Muscle layer of colon (tissue), 2 donors: ENCODE data around the gene PTPRR.

ENCODE experiments used
- H3K27ac ChIP-seq: one replicate; pipeline ENCODE4 v1.7.0; 2013; ENCODE audit warnings: low read depth, mild to moderate bottlenecking, low read length, moderate library complexity
- H3K27me3 ChIP-seq, 2 donors: one replicate each; pipeline ENCODE4 v1.7.0; 2013; ENCODE audit warnings: low read length in 2 of 2, mild to moderate bottlenecking in 2 of 2; ENCODE audit not compliant: insufficient read depth in 2 of 2, control insufficient read depth in 1 of 2
- H3K36me3 ChIP-seq: one replicate; pipeline ENCODE4 v1.7.0; 2013; ENCODE audit warnings: mild to moderate bottlenecking, low read length; ENCODE audit not compliant: insufficient read depth
- H3K4me1 ChIP-seq: one replicate; pipeline ENCODE4 v1.7.0; 2013; ENCODE audit warnings: mild to moderate bottlenecking, low read length; ENCODE audit not compliant: insufficient read depth
- H3K4me3 ChIP-seq, 2 donors: one replicate each; pipeline ENCODE4 v1.7.0; 2013; ENCODE audit warnings: low read length in 2 of 2, low read depth in 1 of 2, mild to moderate bottlenecking in 1 of 2, moderate library complexity in 1 of 2
- H3K9ac ChIP-seq: one replicate; pipeline ENCODE4 v1.7.0; 2013; ENCODE audit warnings: low read length
- H3K9me3 ChIP-seq: one replicate; pipeline ENCODE4 v1.7.0; 2013; ENCODE audit warnings: mild to moderate bottlenecking, low read length
- donor health status: abdominal sarcoma.
- donor health status: Adenocarcinoma of cecum.

Gene PTPRR

DNA sequence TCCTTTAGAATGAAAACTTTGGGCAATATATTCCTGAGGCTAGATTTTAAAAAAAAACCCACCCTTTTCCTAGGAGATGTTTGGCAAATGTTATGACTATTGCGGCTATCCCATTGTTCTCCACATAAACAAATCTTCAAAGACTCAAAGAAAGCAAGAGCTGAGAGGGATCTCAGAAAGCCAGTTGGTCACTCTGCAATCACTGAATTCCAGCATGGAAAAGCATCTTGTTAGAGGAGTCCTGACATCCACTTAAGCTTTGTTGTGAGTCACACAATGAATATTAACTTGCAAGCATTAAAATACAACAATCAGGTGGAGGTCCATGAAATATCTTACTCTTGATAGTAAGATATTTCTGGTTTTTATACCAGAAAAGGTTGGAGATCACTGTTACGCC lies 272.3 kb downstream of the PTPRR start:
- Histone ChIP-seq H3K27me3 (no peaks in the 10 kb centered on the region), H3K4me3 (no peak overlapping the region), H3K9me3 (no peaks in the 10 kb centered on the region), H3K9ac (no peak overlapping the region), H3K4me1 (no peaks in the 10 kb centered on the region), H3K27ac (no peak overlapping the region), H3K36me3 (no peaks in the 10 kb centered on the region)

DNA sequence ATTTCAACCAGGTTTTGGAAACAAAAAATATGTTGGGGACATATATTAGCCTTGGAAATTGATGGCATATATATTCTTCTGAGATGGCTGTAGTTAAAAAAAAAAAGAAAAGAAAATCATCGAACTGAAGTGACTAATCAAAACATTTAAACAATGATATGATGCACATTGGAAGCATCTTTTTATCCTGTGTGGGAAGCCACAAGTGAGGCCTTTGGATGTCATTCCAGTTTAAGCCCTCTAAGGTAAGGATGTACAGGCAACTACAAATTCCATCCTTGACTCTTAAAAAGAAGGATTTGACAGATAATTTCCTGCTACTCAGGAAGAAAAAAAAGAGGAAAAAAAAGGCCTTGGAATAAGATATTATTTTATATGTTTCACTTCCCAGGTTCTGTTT lies 273.7 kb downstream of the PTPRR start:
- H3K36me3 ChIP-seq = no peaks in the 10 kb centered on the region
- no peaks in the 10 kb centered on the region for H3K27me3 ChIP-seq
- no peak overlapping the region for H3K4me3 ChIP-seq
- no peak overlapping the region for H3K9ac ChIP-seq
- no peak overlapping the region for H3K27ac ChIP-seq
- no peaks in the 10 kb centered on the region for H3K4me1 ChIP-seq
- no peaks in the 10 kb centered on the region for H3K9me3 ChIP-seq

DNA sequence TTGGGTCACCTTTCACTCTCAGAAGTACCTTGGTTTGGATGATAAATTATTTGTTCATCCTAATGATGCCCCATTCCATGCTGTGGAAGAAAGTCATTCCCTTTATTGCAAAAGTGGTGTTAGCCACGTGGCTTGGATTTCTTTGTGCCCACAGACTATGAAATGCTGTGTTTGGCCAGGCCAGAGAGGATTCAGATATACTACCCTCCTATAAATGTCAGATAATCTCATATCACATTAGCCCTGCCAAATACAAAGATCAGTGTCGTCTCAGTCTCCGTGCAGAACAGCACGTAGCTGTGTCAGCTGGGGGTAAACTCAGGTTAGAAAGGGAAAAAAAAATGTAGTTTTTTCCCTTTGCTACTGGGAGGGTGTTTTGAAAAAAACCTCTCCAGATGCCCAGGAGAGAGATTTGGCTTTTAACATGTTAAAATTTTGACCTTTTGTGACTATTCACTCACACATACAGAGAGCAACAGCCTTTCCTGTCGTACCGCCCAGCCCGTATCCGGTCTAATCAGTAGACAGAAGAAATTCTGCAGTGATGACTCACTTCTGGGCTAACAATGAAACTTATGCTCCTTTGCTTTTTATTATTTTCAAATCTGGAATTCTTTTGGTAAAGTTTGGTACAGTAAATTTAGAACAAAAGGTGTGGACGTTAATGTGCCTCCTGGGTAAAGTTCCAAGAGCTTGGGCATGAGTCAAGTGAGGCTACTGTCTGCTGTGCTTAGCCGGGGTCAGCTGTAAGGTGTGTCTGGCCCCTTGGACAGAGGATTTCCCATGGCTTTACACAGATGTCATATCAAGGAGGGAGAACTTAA lies 274.8 kb downstream of the PTPRR start:
- Histone ChIP-seq H3K27ac (no peak overlapping the region), H3K9ac (no peak overlapping the region), H3K4me1 (no peaks in the 10 kb centered on the region), H3K36me3 (no peaks in the 10 kb centered on the region), H3K4me3 (no peak overlapping the region), H3K27me3 (no peaks in the 10 kb centered on the region), H3K9me3 (no peaks in the 10 kb centered on the region)

DNA sequence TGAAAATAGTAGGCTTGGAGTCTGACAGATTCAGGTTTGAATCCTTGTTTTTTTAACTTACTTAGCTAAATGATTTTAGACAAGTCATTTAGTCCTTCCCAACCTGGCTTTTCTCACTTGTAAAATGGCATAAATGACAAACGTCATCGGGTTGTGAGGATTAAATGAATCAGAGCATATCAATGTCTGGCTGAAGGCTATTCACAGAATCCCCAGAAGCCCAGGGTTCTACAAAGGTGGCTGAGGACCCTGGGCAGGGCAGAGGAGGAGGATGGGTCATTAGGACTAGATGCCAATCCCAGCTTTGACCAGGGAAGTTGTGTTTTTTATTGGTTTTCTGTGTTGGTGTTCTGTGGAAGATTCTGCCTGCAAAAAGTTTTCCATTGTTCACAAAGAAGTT lies 275.7 kb downstream of the PTPRR start:
- Histone ChIP-seq H3K4me1 (no peaks in the 10 kb centered on the region), H3K27me3 (no peaks in the 10 kb centered on the region), H3K36me3 (no peaks in the 10 kb centered on the region), H3K27ac (no peak overlapping the region), H3K9ac (no peak overlapping the region), H3K4me3 (no peak overlapping the region), H3K9me3 (no peaks in the 10 kb centered on the region)

DNA sequence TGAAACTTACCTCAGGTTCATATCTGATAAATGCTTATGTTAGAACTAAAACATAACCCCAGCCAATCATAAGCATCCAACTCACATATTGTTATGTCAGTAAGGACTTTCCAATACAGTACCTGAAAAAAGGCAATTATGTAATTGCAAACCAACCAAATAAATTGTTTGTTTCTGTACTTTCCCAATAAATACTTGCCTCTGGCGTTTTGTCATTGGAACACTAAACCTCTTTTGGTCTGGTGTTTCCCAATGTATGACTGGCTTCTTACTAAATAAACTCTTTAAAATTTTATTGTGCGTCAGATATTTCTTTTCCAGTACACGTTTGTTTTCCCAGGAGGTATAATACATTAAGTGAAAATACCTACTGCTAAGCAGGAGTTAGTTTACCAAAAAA lies 276.6 kb downstream of the PTPRR start:
- H3K36me3 ChIP-seq = no peaks in the 10 kb centered on the region
- H3K9ac ChIP-seq = no peak overlapping the region
- no peaks in the 10 kb centered on the region for H3K9me3 ChIP-seq
- no peaks in the 10 kb centered on the region for H3K4me1 ChIP-seq
- no peak overlapping the region for H3K27ac ChIP-seq
- H3K27me3 ChIP-seq = no peaks in the 10 kb centered on the region
- no peak overlapping the region for H3K4me3 ChIP-seq

DNA sequence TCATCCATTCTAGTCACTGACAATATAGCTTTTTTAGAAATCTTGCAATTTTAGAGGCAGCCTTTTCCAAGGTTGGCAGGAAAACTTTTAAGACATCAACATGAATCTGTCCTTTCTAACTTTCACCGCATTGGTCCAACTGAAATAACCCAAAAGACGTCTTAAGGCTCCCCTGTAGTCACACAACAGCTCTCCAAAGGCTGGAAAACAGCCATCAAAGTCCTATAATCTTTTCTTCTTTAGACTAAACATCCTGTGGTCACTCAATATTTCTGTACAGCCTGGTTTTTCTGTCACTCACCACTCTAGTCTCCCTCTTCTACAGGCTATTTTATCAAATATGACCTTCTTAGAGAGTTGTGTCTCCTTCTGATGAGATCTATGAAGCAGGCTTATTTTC lies 278.8 kb downstream of the PTPRR start:
- Histone ChIP-seq H3K9me3 (no peaks in the 10 kb centered on the region), H3K36me3 (no peaks in the 10 kb centered on the region), H3K27ac (no peak overlapping the region), H3K4me3 (no peak overlapping the region), H3K9ac (no peak overlapping the region), H3K27me3 (no peaks in the 10 kb centered on the region), H3K4me1 (no peaks in the 10 kb centered on the region)

DNA sequence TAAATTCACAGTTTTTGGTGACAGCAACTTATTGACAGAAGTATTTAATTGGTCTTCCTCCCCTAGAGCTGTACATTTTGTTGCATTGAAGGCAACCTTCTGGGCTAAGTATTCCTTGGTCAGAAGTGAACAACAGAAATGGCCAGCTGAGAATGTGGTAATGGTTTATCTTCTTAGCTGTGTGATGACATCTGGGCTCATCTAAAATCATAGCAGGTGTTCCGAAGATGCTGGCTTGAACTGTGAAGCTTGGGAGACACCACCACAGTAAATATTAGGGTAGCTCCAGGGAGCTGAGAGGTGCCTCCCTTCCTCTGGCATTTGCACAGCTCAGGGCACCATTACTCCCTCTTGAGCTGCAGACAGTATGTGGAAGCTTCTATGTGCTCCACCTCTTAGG lies 279.6 kb downstream of the PTPRR start:
- Histone ChIP-seq H3K4me1 (no peaks in the 10 kb centered on the region), H3K36me3 (no peaks in the 10 kb centered on the region), H3K9ac (no peak overlapping the region), H3K9me3 (no peaks in the 10 kb centered on the region), H3K27me3 (no peaks in the 10 kb centered on the region), H3K27ac (no peak overlapping the region), H3K4me3 (no peak overlapping the region)

DNA sequence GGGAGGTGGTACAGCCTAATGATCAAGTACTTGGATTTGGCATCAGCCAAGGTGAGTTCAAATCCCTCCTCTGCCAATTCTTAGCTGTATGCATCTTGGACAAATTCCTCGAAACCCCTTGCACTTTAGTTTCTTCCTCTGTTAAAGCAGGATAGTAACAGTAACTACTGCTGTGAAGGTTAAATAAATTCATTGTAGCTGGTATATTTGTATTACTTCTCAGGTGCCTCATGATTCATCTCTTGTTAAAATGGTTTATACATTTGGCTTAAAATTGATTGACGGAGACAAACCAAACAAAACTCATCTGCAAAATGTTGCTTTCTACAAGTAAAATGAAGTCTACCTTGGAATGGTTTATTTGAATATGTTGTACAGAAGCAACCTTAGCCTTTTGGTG lies 281.0 kb downstream of the PTPRR start:
- no peaks in the 10 kb centered on the region for H3K4me1 ChIP-seq
- H3K4me3 ChIP-seq = no peak overlapping the region
- no peak overlapping the region for H3K9ac ChIP-seq
- H3K36me3 ChIP-seq = no peaks in the 10 kb centered on the region
- no peak overlapping the region for H3K27ac ChIP-seq
- no peaks in the 10 kb centered on the region for H3K27me3 ChIP-seq
- H3K9me3 ChIP-seq = no peaks in the 10 kb centered on the region

DNA sequence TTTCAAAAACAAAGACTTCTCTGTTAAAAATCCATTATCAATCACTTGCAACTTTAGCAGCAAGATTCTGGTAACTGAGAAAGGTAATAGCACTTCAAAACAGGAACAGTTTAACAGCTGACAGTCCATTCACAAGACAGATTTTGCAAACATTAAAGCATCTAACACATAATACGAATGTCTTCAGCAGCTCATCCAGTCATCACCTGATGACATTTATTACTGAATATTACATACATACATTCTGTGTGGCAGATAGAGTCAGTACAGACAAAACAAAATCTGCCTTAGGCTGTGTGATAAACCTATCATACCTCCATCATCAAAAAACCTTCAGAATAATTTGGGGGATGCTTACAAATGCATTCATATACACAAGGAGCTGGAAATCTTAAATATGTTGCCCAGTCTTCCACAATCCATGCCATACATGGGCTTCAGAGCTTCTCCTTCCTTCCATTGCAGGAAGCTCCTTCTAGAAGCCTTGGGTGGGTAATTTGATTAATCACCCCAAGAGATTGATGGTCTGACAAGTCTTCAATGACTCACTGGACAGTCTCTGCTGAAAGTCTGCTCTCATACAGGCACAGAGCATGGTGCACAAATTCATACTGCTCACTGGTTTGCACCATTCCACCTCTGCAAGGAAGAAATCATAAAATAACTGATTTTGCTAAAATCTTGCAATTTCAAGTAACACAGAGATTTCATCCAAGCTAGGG lies 281.7 kb downstream of the PTPRR start:
- no peaks in the 10 kb centered on the region for H3K4me1 ChIP-seq
- no peaks in the 10 kb centered on the region for H3K27me3 ChIP-seq
- H3K27ac ChIP-seq = no peak overlapping the region
- H3K9ac ChIP-seq = no peak overlapping the region
- H3K9me3 ChIP-seq = no peaks in the 10 kb centered on the region
- no peaks in the 10 kb centered on the region for H3K36me3 ChIP-seq
- H3K4me3 ChIP-seq = no peak overlapping the region

DNA sequence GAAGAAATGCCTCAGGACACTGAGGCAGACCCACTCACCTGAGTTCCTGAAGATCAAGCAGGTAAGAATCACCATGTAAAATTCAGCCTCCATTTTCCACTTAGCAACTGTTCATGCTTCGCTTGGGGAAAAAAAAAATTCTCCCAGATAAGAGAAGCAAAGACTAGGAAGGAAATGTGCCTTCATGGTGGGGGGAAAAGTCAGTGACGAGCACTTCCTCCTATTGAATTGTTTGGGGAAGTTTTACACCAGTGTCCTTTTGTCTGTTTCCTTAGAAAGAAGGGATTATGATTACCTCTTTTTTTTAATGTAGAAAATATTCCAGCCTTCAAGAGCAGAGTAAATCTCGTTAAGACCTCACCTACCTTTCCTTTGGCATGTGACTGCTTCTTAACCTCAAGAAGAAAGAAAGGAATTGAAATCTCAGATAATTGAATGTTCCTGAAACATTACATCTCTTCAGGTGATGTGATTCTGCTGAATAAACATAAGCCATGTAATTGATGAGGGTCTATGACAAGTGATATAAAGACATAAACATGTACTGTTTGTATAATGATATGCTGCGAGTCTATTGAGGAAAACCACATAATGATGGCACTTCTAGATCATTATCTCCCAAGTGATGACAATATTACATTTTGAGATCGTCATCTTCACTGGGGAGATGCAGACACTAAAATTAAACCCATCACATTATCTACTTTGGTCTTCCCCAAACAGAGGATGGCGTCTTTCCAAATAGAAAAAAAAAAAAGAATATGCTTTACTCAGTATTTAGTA lies 283.0 kb downstream of the PTPRR start, which contains the start of gene PTPRB:
Gene PTPRB (minus strand): TSS at position 127 of the 783 bp plus-strand sequence. CDS start 34 bp downstream, at position 93.
- Histone ChIP-seq H3K4me1 (no peaks in the 10 kb centered on the region), H3K4me3 (no peak within 1 kb of the TSS), H3K9me3 (no peaks in the 10 kb centered on the region), H3K36me3 (no peaks in the 10 kb centered on the region), H3K27ac (no peak within 1 kb of the TSS), H3K27me3 (no peaks in the 10 kb centered on the region), H3K9ac (no peak within 1 kb of the TSS)

DNA sequence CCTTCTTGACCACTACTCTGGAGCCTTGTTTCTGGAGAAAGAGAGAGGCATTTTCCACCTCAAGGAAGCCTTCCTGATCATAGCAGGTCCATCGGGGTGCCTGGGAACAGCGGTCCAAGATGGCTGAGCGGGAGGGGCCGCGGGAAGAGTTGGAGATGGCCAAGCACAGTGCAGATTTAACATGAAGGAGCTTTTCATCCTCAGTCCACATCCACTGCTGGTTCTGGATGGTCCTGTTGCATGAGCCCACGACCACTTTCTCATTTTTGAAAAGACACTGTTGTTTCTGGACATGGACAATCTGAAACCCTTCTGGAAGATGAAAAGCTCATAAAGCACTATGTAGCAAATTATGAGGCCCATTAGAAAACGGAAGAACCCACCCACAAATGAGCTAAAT lies 284.8 kb downstream of the PTPRR start:
- Histone ChIP-seq H3K4me3 (no peak overlapping the region), H3K27me3 (no peaks in the 10 kb centered on the region), H3K9ac (no peak overlapping the region), H3K27ac (no peak overlapping the region), H3K36me3 (no peaks in the 10 kb centered on the region), H3K9me3 (no peaks in the 10 kb centered on the region), H3K4me1 (no peaks in the 10 kb centered on the region)
